ENCODE data around the gene GIT1.

The GIT1 gene

GRCh38 chr17:29584452-29585079 lies 4.9 kb downstream of the GIT1 start:
- DNase-seq, result no peak
- TF ChIP-seq POLR2A (IDR thresholded peaks at IDR 0.05; ENCODE audit: low read length), result no peak
- TF ChIP-seq GATA1 (IDR thresholded peaks at IDR 0.05; ENCODE audit: low read depth, low read length), result no peak

- no peak for DNase-seq
- TF ChIP-seq GATA1 (IDR thresholded peaks at IDR 0.05; ENCODE audit: low read depth, low read length), result no peak
- TF ChIP-seq POLR2A (IDR thresholded peaks at IDR 0.05; ENCODE audit: low read length), result no peak
Observed at GRCh38 chr17:29583324-29584248, 5.9 kb downstream of the GIT1 start.

- DNase-seq, result no peak
- TF ChIP-seq GATA1 (IDR thresholded peaks at IDR 0.05; ENCODE audit: low read depth, low read length) (no peak), POLR2A (IDR thresholded peaks at IDR 0.05; ENCODE audit: low read length) (no peak)
Observed at GRCh38 chr17:29582772-29583171, 6.7 kb downstream of the GIT1 start.

GRCh38 chr17:29582254-29582765 lies 7.1 kb downstream of the GIT1 start:
- no peak for DNase-seq
- no peak for TF ChIP-seq POLR2A (IDR thresholded peaks at IDR 0.05; ENCODE audit: low read length)
- TF ChIP-seq GATA1 (IDR thresholded peaks at IDR 0.05; ENCODE audit: low read depth, low read length), result no peak

- no peak for TF ChIP-seq POLR2A (IDR thresholded peaks at IDR 0.05; ENCODE audit: low read length)
- TF ChIP-seq GATA1 (IDR thresholded peaks at IDR 0.05; ENCODE audit: low read depth, low read length), result no peak
- no peak for DNase-seq
Observed at GRCh38 chr17:29581583-29582253, 7.7 kb downstream of the GIT1 start.

- no peak for TF ChIP-seq GATA1 (IDR thresholded peaks at IDR 0.05; ENCODE audit: low read depth, low read length)
- no peak for TF ChIP-seq POLR2A (IDR thresholded peaks at IDR 0.05; ENCODE audit: low read length)
Observed at GRCh38 chr17:29579866-29580771, 9.3 kb downstream of the GIT1 start.

GRCh38 chr17:29578626-29579485 lies 10.6 kb downstream of the GIT1 start:
- no peak for TF ChIP-seq POLR2A (IDR thresholded peaks at IDR 0.05; ENCODE audit: low read length)
- no peak for TF ChIP-seq GATA1 (IDR thresholded peaks at IDR 0.05; ENCODE audit: low read depth, low read length)
- no peak for DNase-seq

More at GRCh38 chr17:29579866-29580771, 9.3 kb downstream of the GIT1 start:
- peak; percentile 76 to 84 for DNase-seq

- no peak for TF ChIP-seq POLR2A (IDR thresholded peaks at IDR 0.05; ENCODE audit: low read length)
- TF ChIP-seq GATA1 (IDR thresholded peaks at IDR 0.05; ENCODE audit: low read depth, low read length), result no peak
- DNase-seq, result no peak
Observed at GRCh38 chr17:29577385-29578211, 11.8 kb downstream of the GIT1 start.

GRCh38 chr17:29577001-29577370 lies 12.5 kb downstream of the GIT1 start:
- TF ChIP-seq POLR2A (IDR thresholded peaks at IDR 0.05; ENCODE audit: low read length), result no peak
- no peak for TF ChIP-seq GATA1 (IDR thresholded peaks at IDR 0.05; ENCODE audit: low read depth, low read length)
- DNase-seq, result no peak

GRCh38 chr17:29576214-29577000 lies 13.0 kb downstream of the GIT1 start:
- no peak for TF ChIP-seq POLR2A (IDR thresholded peaks at IDR 0.05; ENCODE audit: low read length)
- no peak for DNase-seq
